Duodenal mucosa (tissue), 2 donors: Measurements from ENCODE around the gene VAX1.
"Not testable (repeated sequence)": the region's sequence is repeated elsewhere in the genome, so short reads cannot be mapped to it uniquely, and the experiment has no call there.

ENCODE experiments used
- H3K27ac ChIP-seq: one replicate; pipeline ENCODE4 v1.7.0; 2013; ENCODE audit warnings: low read depth, low read length
- H3K27me3 ChIP-seq, 2 donors: one replicate each; pipeline ENCODE4 v1.7.0; 2013; ENCODE audit warnings: low read length in 2 of 2, control low read depth in 1 of 2; ENCODE audit not compliant: insufficient read depth in 2 of 2, control insufficient read depth in 1 of 2
- H3K36me3 ChIP-seq, 2 donors: one replicate each; pipeline ENCODE4 v1.7.0; 2013; ENCODE audit warnings: low read length in 2 of 2, control low read depth in 1 of 2; ENCODE audit not compliant: insufficient read depth in 2 of 2, control insufficient read depth in 1 of 2
- H3K4me1 ChIP-seq, 2 donors: one replicate each; pipeline ENCODE4 v1.7.0; 2013; ENCODE audit warnings: low read length in 2 of 2, control low read depth in 1 of 2; ENCODE audit not compliant: insufficient read depth in 2 of 2, control insufficient read depth in 1 of 2
- H3K4me3 ChIP-seq, 2 donors: one replicate each; pipeline ENCODE4 v1.7.0; 2013; ENCODE audit warnings: low read length in 2 of 2, low read depth in 1 of 2
- H3K9ac ChIP-seq, 2 donors: one replicate each; pipeline ENCODE4 v1.7.0; 2013; ENCODE audit warnings: low read length in 2 of 2, low read depth in 1 of 2
- H3K9me3 ChIP-seq, 2 donors: one replicate each; pipeline ENCODE4 v1.7.0; 2013; ENCODE audit warnings: low read length in 2 of 2, control low read depth in 1 of 2; ENCODE audit not compliant: control insufficient read depth in 1 of 2

The VAX1 gene

GRCh38 chr10:117137911-117138642 lies at the start of gene VAX1:
TSS of gene VAX1 (minus strand) at chr10:117138270. CDS start at chr10:117138056, 214 bp downstream.
- peak within 1 kb of the TSS; percentile 29 to 45 for H3K4me3 ChIP-seq
- no peak within 1 kb of the TSS for H3K9ac ChIP-seq
- no peaks in the 10 kb centered on the region for H3K9me3 ChIP-seq
- no peaks in the 10 kb centered on the region for H3K36me3 ChIP-seq
- H3K27me3 ChIP-seq: peaks cover 80 to 82% of the 10 kb centered on the region in 2 donors
- H3K27ac ChIP-seq: no peak within 1 kb of the TSS
- peaks cover 0 to 4% of the 10 kb centered on the region in 2 donors for H3K4me1 ChIP-seq

GRCh38 chr10:117186832-117187615 lies 49.0 kb upstream of the VAX1 start:
- H3K27ac ChIP-seq: no peak overlapping the region
- no peaks in the 10 kb centered on the region for H3K36me3 ChIP-seq
- no peaks in the 10 kb centered on the region for H3K9me3 ChIP-seq
- no peak overlapping the region for H3K9ac ChIP-seq
- no peaks in the 10 kb centered on the region for H3K4me1 ChIP-seq
- H3K4me3 ChIP-seq: no peak overlapping the region
- peaks cover 0 to 9% of the 10 kb centered on the region in 2 donors for H3K27me3 ChIP-seq

- H3K9ac ChIP-seq, H3K4me3 ChIP-seq, H3K4me1 ChIP-seq, H3K27me3 ChIP-seq, H3K36me3 ChIP-seq, H3K27ac ChIP-seq, H3K9me3 ChIP-seq: not testable (repeated sequence)
Observed at GRCh38 chr10:117185817-117186216, 47.7 kb upstream of the VAX1 start.

- no peaks in the 10 kb centered on the region for H3K4me1 ChIP-seq
- peaks cover 0 to 9% of the 10 kb centered on the region in 2 donors for H3K27me3 ChIP-seq
Observed at GRCh38 chr10:117184821-117185220, 46.8 kb upstream of the VAX1 start.

GRCh38 chr10:117184296-117184695 lies 46.2 kb upstream of the VAX1 start:
- Histone ChIP-seq H3K9me3 (no peaks in the 10 kb centered on the region), H3K27ac (no peak overlapping the region), H3K36me3 (no peaks in the 10 kb centered on the region), H3K4me3 (no peak overlapping the region), H3K27me3 (peaks cover 0 to 9% of the 10 kb centered on the region in 2 donors), H3K9ac (no peak overlapping the region), H3K4me1 (no peaks in the 10 kb centered on the region)

More at GRCh38 chr10:117184821-117185220, 46.8 kb upstream of the VAX1 start:
- H3K4me3 ChIP-seq: no peak overlapping the region
- no peaks in the 10 kb centered on the region for H3K36me3 ChIP-seq
- H3K9ac ChIP-seq: no peak overlapping the region
- H3K9me3 ChIP-seq: no peaks in the 10 kb centered on the region
- H3K27ac ChIP-seq: no peak overlapping the region

- peaks cover 8 to 17% of the 10 kb centered on the region in 2 donors for H3K4me1 ChIP-seq
- no peaks in the 10 kb centered on the region for H3K36me3 ChIP-seq
- H3K9ac ChIP-seq: no peak overlapping the region
- peaks cover 3 to 11% of the 10 kb centered on the region in 2 donors for H3K27me3 ChIP-seq
- no peaks in the 10 kb centered on the region for H3K9me3 ChIP-seq
- no peak overlapping the region for H3K4me3 ChIP-seq
- no peak overlapping the region for H3K27ac ChIP-seq
Observed at GRCh38 chr10:117178190-117178589, 40.1 kb upstream of the VAX1 start.

GRCh38 chr10:117175901-117176534 lies 37.9 kb upstream of the VAX1 start:
- H3K4me3 ChIP-seq: peak overlapping the region; percentile 72 to 84
- no peak overlapping the region for H3K27ac ChIP-seq
- H3K9me3 ChIP-seq: no peaks in the 10 kb centered on the region
- no peak overlapping the region for H3K9ac ChIP-seq
- peaks cover 8 to 17% of the 10 kb centered on the region in 2 donors for H3K4me1 ChIP-seq
- H3K27me3 ChIP-seq: peaks cover 20 to 23% of the 10 kb centered on the region in 2 donors
- H3K36me3 ChIP-seq: no peaks in the 10 kb centered on the region

GRCh38 chr10:117175215-117175900 lies 37.3 kb upstream of the VAX1 start:
- Histone ChIP-seq H3K36me3 (no peaks in the 10 kb centered on the region), H3K4me3 (peak overlapping the region; percentile 72 to 84), H3K9me3 (no peaks in the 10 kb centered on the region), H3K4me1 (peaks cover 8 to 17% of the 10 kb centered on the region in 2 donors), H3K9ac (peak overlapping the region in 1 of 2 donors; percentile 40), H3K27me3 (peaks cover 24 to 29% of the 10 kb centered on the region in 2 donors), H3K27ac (no peak overlapping the region)

GRCh38 chr10:117174439-117175214 lies 36.6 kb upstream of the VAX1 start:
- H3K27me3 ChIP-seq: peaks cover 32 to 37% of the 10 kb centered on the region in 2 donors
- H3K9ac ChIP-seq: peak overlapping the region in 1 of 2 donors; percentile 40
- H3K9me3 ChIP-seq: no peaks in the 10 kb centered on the region

More at GRCh38 chr10:117174439-117175214, 36.6 kb upstream of the VAX1 start:
- Histone ChIP-seq H3K4me3 (peak overlapping the region; percentile 72 to 84), H3K27ac (no peak overlapping the region), H3K4me1 (peaks cover 8 to 17% of the 10 kb centered on the region in 2 donors), H3K36me3 (no peaks in the 10 kb centered on the region)
